Measurements from ENCODE around the gene FGR.

DNA sequence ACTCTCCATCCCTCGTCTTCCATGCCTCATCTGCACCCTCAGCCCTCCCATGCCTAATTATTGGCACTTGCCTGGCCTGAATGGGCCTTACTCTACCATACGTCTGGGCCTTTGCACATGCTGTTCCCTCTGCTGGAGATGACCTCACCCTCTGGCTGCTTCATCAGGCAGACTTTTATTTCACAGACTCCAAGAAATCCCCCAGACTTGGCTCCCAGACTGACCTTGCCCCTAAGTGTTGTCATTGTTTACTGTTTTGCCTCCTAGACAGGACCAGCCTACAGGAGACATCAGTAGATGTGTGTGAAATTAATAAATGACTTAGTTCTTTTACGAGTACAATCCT is 25.8 kb downstream of the FGR start:
- TF ChIP-seq POLR2AphosphoS5 (IDR thresholded peaks at IDR 0.05; ENCODE audit: low read depth) (no peak), EZH2 (IDR thresholded peaks at IDR 0.05; ENCODE audit: low read depth, unreplicated experiment) (no peak), CREB1 (CRISPR knock-in tag; IDR thresholded peaks at IDR 0.05; ENCODE audit: low read depth) (no peak), JUNB (IDR thresholded peaks at IDR 0.05; ENCODE audit: unreplicated experiment) (no peak), EZH2phosphoT487 (IDR thresholded peaks at IDR 0.05; ENCODE audit: unreplicated experiment) (no peak), ZNF331 (CRISPR knock-in tag; IDR thresholded peaks at IDR 0.05; ENCODE audit: low read depth) (no peak), STAT1 (IDR thresholded peaks at IDR 0.05; ENCODE audit: unreplicated experiment) (no peak), ZNF114 (CRISPR knock-in tag; IDR thresholded peaks at IDR 0.05) (no peak), NANOG (IDR thresholded peaks at IDR 0.05; ENCODE audit: borderline replicate concordance) (no peak)
- TF ChIP-seq, protein P1, sequence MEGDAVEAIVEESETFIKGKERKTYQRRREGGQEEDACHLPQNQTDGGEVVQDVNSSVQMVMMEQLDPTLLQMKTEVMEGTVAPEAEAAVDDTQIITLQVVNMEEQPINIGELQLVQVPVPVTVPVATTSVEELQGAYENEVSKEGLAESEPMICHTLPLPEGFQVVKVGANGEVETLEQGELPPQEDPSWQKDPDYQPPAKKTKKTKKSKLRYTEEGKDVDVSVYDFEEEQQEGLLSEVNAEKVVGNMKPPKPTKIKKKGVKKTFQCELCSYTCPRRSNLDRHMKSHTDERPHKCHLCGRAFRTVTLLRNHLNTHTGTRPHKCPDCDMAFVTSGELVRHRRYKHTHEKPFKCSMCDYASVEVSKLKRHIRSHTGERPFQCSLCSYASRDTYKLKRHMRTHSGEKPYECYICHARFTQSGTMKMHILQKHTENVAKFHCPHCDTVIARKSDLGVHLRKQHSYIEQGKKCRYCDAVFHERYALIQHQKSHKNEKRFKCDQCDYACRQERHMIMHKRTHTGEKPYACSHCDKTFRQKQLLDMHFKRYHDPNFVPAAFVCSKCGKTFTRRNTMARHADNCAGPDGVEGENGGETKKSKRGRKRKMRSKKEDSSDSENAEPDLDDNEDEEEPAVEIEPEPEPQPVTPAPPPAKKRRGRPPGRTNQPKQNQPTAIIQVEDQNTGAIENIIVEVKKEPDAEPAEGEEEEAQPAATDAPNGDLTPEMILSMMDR (conservative IDR thresholded peaks at IDR 0.05; ENCODE audit: low read depth in 2 of 2): no peak
- TF ChIP-seq, protein P2, sequence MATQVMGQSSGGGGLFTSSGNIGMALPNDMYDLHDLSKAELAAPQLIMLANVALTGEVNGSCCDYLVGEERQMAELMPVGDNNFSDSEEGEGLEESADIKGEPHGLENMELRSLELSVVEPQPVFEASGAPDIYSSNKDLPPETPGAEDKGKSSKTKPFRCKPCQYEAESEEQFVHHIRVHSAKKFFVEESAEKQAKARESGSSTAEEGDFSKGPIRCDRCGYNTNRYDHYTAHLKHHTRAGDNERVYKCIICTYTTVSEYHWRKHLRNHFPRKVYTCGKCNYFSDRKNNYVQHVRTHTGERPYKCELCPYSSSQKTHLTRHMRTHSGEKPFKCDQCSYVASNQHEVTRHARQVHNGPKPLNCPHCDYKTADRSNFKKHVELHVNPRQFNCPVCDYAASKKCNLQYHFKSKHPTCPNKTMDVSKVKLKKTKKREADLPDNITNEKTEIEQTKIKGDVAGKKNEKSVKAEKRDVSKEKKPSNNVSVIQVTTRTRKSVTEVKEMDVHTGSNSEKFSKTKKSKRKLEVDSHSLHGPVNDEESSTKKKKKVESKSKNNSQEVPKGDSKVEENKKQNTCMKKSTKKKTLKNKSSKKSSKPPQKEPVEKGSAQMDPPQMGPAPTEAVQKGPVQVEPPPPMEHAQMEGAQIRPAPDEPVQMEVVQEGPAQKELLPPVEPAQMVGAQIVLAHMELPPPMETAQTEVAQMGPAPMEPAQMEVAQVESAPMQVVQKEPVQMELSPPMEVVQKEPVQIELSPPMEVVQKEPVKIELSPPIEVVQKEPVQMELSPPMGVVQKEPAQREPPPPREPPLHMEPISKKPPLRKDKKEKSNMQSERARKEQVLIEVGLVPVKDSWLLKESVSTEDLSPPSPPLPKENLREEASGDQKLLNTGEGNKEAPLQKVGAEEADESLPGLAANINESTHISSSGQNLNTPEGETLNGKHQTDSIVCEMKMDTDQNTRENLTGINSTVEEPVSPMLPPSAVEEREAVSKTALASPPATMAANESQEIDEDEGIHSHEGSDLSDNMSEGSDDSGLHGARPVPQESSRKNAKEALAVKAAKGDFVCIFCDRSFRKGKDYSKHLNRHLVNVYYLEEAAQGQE (IDR thresholded peaks at IDR 0.05; ENCODE audit: unreplicated experiment): no peak
- TF ChIP-seq, protein P3, sequence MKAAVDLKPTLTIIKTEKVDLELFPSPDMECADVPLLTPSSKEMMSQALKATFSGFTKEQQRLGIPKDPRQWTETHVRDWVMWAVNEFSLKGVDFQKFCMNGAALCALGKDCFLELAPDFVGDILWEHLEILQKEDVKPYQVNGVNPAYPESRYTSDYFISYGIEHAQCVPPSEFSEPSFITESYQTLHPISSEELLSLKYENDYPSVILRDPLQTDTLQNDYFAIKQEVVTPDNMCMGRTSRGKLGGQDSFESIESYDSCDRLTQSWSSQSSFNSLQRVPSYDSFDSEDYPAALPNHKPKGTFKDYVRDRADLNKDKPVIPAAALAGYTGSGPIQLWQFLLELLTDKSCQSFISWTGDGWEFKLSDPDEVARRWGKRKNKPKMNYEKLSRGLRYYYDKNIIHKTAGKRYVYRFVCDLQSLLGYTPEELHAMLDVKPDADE (IDR thresholded peaks at IDR 0.05): no peak
- TF ChIP-seq, protein P4, sequence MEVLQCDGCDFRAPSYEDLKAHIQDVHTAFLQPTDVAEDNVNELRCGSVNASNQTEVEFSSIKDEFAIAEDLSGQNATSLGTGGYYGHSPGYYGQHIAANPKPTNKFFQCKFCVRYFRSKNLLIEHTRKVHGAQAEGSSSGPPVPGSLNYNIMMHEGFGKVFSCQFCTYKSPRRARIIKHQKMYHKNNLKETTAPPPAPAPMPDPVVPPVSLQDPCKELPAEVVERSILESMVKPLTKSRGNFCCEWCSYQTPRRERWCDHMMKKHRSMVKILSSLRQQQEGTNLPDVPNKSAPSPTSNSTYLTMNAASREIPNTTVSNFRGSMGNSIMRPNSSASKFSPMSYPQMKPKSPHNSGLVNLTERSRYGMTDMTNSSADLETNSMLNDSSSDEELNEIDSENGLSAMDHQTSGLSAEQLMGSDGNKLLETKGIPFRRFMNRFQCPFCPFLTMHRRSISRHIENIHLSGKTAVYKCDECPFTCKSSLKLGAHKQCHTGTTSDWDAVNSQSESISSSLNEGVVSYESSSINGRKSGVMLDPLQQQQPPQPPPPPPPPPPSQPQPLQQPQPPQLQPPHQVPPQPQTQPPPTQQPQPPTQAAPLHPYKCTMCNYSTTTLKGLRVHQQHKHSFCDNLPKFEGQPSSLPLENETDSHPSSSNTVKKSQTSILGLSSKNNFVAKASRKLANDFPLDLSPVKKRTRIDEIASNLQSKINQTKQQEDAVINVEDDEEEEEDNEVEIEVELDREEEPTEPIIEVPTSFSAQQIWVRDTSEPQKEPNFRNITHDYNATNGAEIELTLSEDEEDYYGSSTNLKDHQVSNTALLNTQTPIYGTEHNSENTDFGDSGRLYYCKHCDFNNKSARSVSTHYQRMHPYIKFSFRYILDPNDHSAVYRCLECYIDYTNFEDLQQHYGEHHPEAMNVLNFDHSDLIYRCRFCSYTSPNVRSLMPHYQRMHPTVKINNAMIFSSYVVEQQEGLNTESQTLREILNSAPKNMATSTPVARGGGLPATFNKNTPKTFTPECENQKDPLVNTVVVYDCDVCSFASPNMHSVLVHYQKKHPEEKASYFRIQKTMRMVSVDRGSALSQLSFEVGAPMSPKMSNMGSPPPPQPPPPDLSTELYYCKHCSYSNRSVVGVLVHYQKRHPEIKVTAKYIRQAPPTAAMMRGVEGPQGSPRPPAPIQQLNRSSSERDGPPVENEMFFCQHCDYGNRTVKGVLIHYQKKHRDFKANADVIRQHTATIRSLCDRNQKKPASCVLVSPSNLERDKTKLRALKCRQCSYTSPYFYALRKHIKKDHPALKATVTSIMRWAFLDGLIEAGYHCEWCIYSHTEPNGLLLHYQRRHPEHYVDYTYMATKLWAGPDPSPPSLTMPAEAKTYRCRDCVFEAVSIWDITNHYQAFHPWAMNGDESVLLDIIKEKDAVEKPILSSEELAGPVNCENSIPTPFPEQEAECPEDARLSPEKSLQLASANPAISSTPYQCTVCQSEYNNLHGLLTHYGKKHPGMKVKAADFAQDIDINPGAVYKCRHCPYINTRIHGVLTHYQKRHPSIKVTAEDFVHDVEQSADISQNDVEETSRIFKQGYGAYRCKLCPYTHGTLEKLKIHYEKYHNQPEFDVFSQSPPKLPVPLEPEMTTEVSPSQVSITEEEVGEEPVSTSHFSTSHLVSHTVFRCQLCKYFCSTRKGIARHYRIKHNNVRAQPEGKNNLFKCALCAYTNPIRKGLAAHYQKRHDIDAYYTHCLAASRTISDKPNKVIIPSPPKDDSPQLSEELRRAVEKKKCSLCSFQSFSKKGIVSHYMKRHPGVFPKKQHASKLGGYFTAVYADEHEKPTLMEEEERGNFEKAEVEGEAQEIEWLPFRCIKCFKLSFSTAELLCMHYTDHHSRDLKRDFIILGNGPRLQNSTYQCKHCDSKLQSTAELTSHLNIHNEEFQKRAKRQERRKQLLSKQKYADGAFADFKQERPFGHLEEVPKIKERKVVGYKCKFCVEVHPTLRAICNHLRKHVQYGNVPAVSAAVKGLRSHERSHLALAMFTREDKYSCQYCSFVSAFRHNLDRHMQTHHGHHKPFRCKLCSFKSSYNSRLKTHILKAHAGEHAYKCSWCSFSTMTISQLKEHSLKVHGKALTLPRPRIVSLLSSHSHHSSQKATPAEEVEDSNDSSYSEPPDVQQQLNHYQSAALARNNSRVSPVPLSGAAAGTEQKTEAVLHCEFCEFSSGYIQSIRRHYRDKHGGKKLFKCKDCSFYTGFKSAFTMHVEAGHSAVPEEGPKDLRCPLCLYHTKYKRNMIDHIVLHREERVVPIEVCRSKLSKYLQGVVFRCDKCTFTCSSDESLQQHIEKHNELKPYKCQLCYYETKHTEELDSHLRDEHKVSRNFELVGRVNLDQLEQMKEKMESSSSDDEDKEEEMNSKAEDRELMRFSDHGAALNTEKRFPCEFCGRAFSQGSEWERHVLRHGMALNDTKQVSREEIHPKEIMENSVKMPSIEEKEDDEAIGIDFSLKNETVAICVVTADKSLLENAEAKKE (CRISPR knock-in tag; IDR thresholded peaks at IDR 0.05): no peak

Measured in GM23338 (cell line).